H1 (cell line): ENCODE results near the gene YIF1B. TPM values are rescaled to one million over a fixed set of nuclear protein-coding genes. Genes with fewer than 3 reads are reported as not detected.

Experiments
- CTCF ChIA-PET: fragments of 300-600 bp; sonication (Branson Sonifier 250); formaldehyde crosslinking; loops from one replicate; lab custom pipeline; 2021; ENCODE audit not compliant: partially characterized antibody; lab: Charles Lee
- POLR2A ChIA-PET: fragments of 300-600 bp; sonication (Branson Sonifier 250); formaldehyde crosslinking; loops from one replicate; lab custom pipeline; 2021; ENCODE audit warnings: inconsistent platforms; ENCODE audit not compliant: partially characterized antibody; lab: Charles Lee
- DNase-seq, 2 experiments: peaks; one replicate each; pipeline versions ENCODE4 v3.0.0 to v3.0.0-alpha.2; 2010 to 2022; ENCODE audit warnings: low spot score in 2 of 2, low read depth in 1 of 2, mixed read lengths in 1 of 2
- FAIRE-seq: peaks from 2 replicates; lab custom pipeline; 2011; peaks lifted over from hg19 to GRCh38; lab: Jason Lieb, UNC
- H2AFZ ChIP-seq: 2 replicates; pipeline ENCODE4 v1.8.1; 2012; ENCODE audit warnings: low read length, inconsistent platforms
- H2AK5ac ChIP-seq: 2 replicates; pipeline ENCODE4 v1.6.1; 2013; ENCODE audit warnings: low read depth, low read length
- H2BK120ac ChIP-seq: replicated peaks from 2 replicates; pipeline ENCODE3; 2013; ENCODE audit warnings: low read depth, low read length, inconsistent platforms
- H2BK12ac ChIP-seq: 2 replicates; pipeline ENCODE4 v1.6.1; 2013; ENCODE audit warnings: low read depth, low read length
- H2BK15ac ChIP-seq: 2 replicates; pipeline ENCODE4 v1.6.1; 2013; ENCODE audit warnings: low read length
- H2BK20ac ChIP-seq: 2 replicates; pipeline ENCODE4 v1.6.1; 2013; ENCODE audit warnings: low read length
- H2BK5ac ChIP-seq: 2 replicates; pipeline ENCODE4 v1.6.1; 2013; ENCODE audit warnings: low read depth, low read length
- H3K14ac ChIP-seq: 2 replicates; pipeline ENCODE4 v1.6.1; 2013; ENCODE audit warnings: inconsistent platforms; ENCODE audit not compliant: insufficient read length
- H3K18ac ChIP-seq: 2 replicates; pipeline ENCODE4 v1.6.1; 2013; ENCODE audit warnings: low read length; ENCODE audit errors: extremely low read depth
- H3K23ac ChIP-seq: 2 replicates; pipeline ENCODE4 v1.6.1; 2013; ENCODE audit warnings: inconsistent platforms; ENCODE audit not compliant: insufficient read length
- H3K23me2 ChIP-seq: 2 replicates; pipeline ENCODE4 v1.6.1; 2013; ENCODE audit warnings: low read depth, low read length
- H3K27ac ChIP-seq: 2 replicates; pipeline ENCODE4 v1.6.1; 2011; ENCODE audit warnings: low read depth, low read length, inconsistent platforms
- H3K27me3 ChIP-seq, 4 experiments: replicated peaks in 1 of 4; 1 replicate in 1 of 4; 2 replicates in 3 of 4; pipeline versions ENCODE4 v1.6.1 to v1.8.1; 2011 to 2013; ENCODE audit warnings: low read length in 3 of 4, mild to moderate bottlenecking in 3 of 4, inconsistent platforms in 2 of 4, mixed read lengths in 2 of 4, moderate library complexity in 1 of 4; ENCODE audit not compliant: control insufficient read depth in 3 of 4, insufficient read depth in 3 of 4; ENCODE audit errors: extremely low read depth in 1 of 4
- H3K36me3 ChIP-seq, 4 experiments: 2 replicates each; pipeline versions ENCODE4 v1.6.1 to v1.8.1; 2011 to 2013; ENCODE audit warnings: mild to moderate bottlenecking in 4 of 4, low read length in 3 of 4, moderate library complexity in 2 of 4, control low read depth in 1 of 4, inconsistent platforms in 1 of 4; ENCODE audit not compliant: insufficient read depth in 4 of 4, control insufficient read depth in 2 of 4
- H3K4ac ChIP-seq: replicated peaks from 2 replicates; pipeline ENCODE3; 2013; ENCODE audit warnings: low read length, low read depth, mixed read lengths, inconsistent platforms; ENCODE audit not compliant: insufficient read length
- H3K4me1 ChIP-seq, 4 experiments: replicated peaks in 1 of 4; 1 replicate in 1 of 4; 2 replicates in 3 of 4; pipeline versions ENCODE4 v1.6.1 to v1.8.1; 2011 to 2013; ENCODE audit warnings: low read length in 3 of 4, inconsistent platforms in 2 of 4, mixed read lengths in 1 of 4; ENCODE audit not compliant: insufficient read depth in 4 of 4, control insufficient read depth in 3 of 4
- H3K4me2 ChIP-seq, 2 experiments: 2 replicates each; pipeline versions ENCODE4 v1.6.1 to v1.8.1; 2011 to 2013; ENCODE audit warnings: low read depth in 2 of 2, low read length in 2 of 2, control low read depth in 1 of 2, inconsistent platforms in 1 of 2, mild to moderate bottlenecking in 1 of 2; ENCODE audit not compliant: insufficient read depth in 1 of 2
- H3K4me3 ChIP-seq, 4 experiments: fragments of 200-600, 300-600 bp in 1 of 4; sonication (generic), shearing (Covaris generic), sonication (Bioruptor Twin) in 1 of 4; 2 replicates each; pipeline versions ENCODE4 v1.5.1 to v1.8.1; 2011 to 2016; ENCODE audit warnings: low read length in 4 of 4, low read depth in 3 of 4, control low read depth in 2 of 4, inconsistent platforms in 2 of 4, mild to moderate bottlenecking in 2 of 4, mixed read lengths in 1 of 4, moderate library complexity in 1 of 4; ENCODE audit not compliant: insufficient read depth in 2 of 4; ENCODE audit errors: extremely low read depth in 1 of 4
- H3K56ac ChIP-seq: replicated peaks from 2 replicates; pipeline ENCODE3; 2013; ENCODE audit warnings: low read depth, mild to moderate bottlenecking, mixed read lengths, low read length, inconsistent platforms; ENCODE audit not compliant: insufficient read length
- H3K79me1 ChIP-seq: 2 replicates; pipeline ENCODE4 v1.6.1; 2013; ENCODE audit warnings: low read depth, low read length, control low read depth
- H3K79me2 ChIP-seq, 2 experiments: 2 replicates each; pipeline versions ENCODE4 v1.6.1 to v1.8.1; 2012 to 2013; ENCODE audit warnings: low read length in 2 of 2, mild to moderate bottlenecking in 2 of 2, inconsistent platforms in 1 of 2; ENCODE audit not compliant: insufficient read depth in 2 of 2, control insufficient read depth in 1 of 2
- H3K9ac ChIP-seq, 4 experiments: replicated peaks in 1 of 4; 1 replicate in 1 of 4; 2 replicates in 3 of 4; pipeline versions ENCODE4 v1.6.1 to v1.8.1; 2011 to 2013; ENCODE audit warnings: low read depth in 3 of 4, low read length in 3 of 4, control low read depth in 2 of 4, mild to moderate bottlenecking in 2 of 4, moderate library complexity in 2 of 4, inconsistent platforms in 1 of 4; ENCODE audit errors: extremely low read depth in 1 of 4
- H3K9me3 ChIP-seq, 2 experiments: 2 replicates each; pipeline versions ENCODE4 v1.6.1 to v1.8.1; 2012 to 2013; ENCODE audit warnings: mild to moderate bottlenecking in 2 of 2, moderate library complexity in 2 of 2, control low read depth in 1 of 2, inconsistent platforms in 1 of 2, low read depth in 1 of 2, low read length in 1 of 2, mixed read lengths in 1 of 2; ENCODE audit not compliant: insufficient read depth in 2 of 2
- H4K20me1 ChIP-seq, 2 experiments: replicated peaks in 1 of 2; 2 replicates each; pipeline versions ENCODE3 to v1.8.1; 2011 to 2013; ENCODE audit warnings: inconsistent platforms in 2 of 2, low read length in 2 of 2, mild to moderate bottlenecking in 1 of 2; ENCODE audit not compliant: insufficient read depth in 2 of 2, control insufficient read depth in 1 of 2
- H4K5ac ChIP-seq: 2 replicates; pipeline ENCODE4 v1.6.1; 2013; ENCODE audit warnings: low read length, low read depth, mixed read lengths, inconsistent platforms; ENCODE audit not compliant: insufficient read length
- H4K8ac ChIP-seq: 2 replicates; pipeline ENCODE4 v1.8.0; 2013; ENCODE audit warnings: mild to moderate bottlenecking, moderate library complexity, low read length, inconsistent platforms; ENCODE audit not compliant: insufficient read depth; ENCODE audit errors: extremely low read depth
- H4K91ac ChIP-seq: replicated peaks from 2 replicates; pipeline ENCODE3; 2013; ENCODE audit warnings: low read length, mixed read lengths, inconsistent platforms; ENCODE audit not compliant: insufficient read length
- BRCA1 ChIP-seq: IDR thresholded peaks from 2 replicates; pipeline ENCODE4 v1.6.1; 2012; ENCODE audit warnings: low read depth, low read length, improper control_type of control experiment
- CHD2 ChIP-seq: IDR thresholded peaks from 2 replicates; pipeline ENCODE4 v1.6.1; 2012; ENCODE audit warnings: low read length, improper control_type of control experiment
- HDAC6 ChIP-seq: IDR thresholded peaks from one replicate; pipeline ENCODE4 v1.7.1; 2012; ENCODE audit warnings: low read depth, mild to moderate bottlenecking, inconsistent platforms, low read length, moderate library complexity
- KDM5A ChIP-seq: fragments of 200-600 bp; IDR thresholded peaks from 2 replicates; pipeline ENCODE4 v1.7.1; 2012; ENCODE audit warnings: mild to moderate bottlenecking, low read length, inconsistent platforms, mixed read lengths
- SIRT6 ChIP-seq: IDR thresholded peaks from one replicate; pipeline ENCODE4 v1.7.1; 2012; ENCODE audit warnings: low read length, inconsistent platforms
- WGBS, 2 experiments: shearing (Covaris generic) in 1 of 2; methylation state at CpG; one replicate each; pipeline versions ENCODE4 v1.1.6 to v1.1.7; 2013 to 2015; ENCODE audit warnings: low lambda C conversion rate in 2 of 2, mixed read lengths in 2 of 2, inconsistent platforms in 1 of 2, low coverage in 1 of 2, missing lambda C conversion rate in 1 of 2; ENCODE audit not compliant: insufficient replicate concordance in 2 of 2, insufficient coverage in 1 of 2, insufficient read length in 1 of 2; ENCODE audit errors: extremely low coverage in 1 of 2, missing lambda C conversion rate in 1 of 2; 5-methylcytosine and 5-hydroxymethylcytosine counted together
- polyA plus RNA-seq, 7 experiments: library from polyadenylated mRNA; depleted of rRNA in 3 of 7; stranded (reverse) in 5 of 7; unstranded in 2 of 7; fragments of >200 nt in 5 of 7; fragments of 200-250 nt in 2 of 7; gene quantifications; 1 replicate in 5 of 7; 2 replicates in 1 of 7; 4 replicates in 1 of 7; pipeline versions ENCODE4 v1.2.1 to v1.2.3, GENCODE V29; 2011 to 2013; ENCODE audit warnings: missing spikeins in 2 of 7, mixed read lengths in 2 of 7
- total RNA-seq: library from RNA; stranded (reverse); fragmentation: NEBNext Ultra II Directional; extraction: Animal tissue kit (Norgen Biotek cat#: 25700); gene quantifications from 2 replicates; pipeline ENCODE4 v1.2.1, GENCODE V29; 2021
- TF ChIP-seq, protein P1 (sequence below): IDR thresholded peaks from 2 replicates; pipeline ENCODE4 v1.6.1; 2012; ENCODE audit warnings: inconsistent platforms
- TF ChIP-seq, protein P2 (sequence below), 3 experiments: IDR thresholded peaks; 1 replicate in 2 of 3; 2 replicates in 1 of 3; pipeline versions ENCODE4 v1.5.1 to v1.6.1; 2011; ENCODE audit warnings: low read length in 3 of 3, mild to moderate bottlenecking in 3 of 3, inconsistent platforms in 2 of 3, low read depth in 1 of 3, moderate library complexity in 1 of 3; ENCODE audit not compliant: insufficient read depth in 1 of 3; ENCODE audit errors: control extremely low read depth in 1 of 3

YIF1B gene
- total and polyA plus RNA-seq, 2 of the 8 experiments (the other 6 are each of a cell fraction or from before 2014, with no cell fraction given) = 89.6 to 305 TPM

DNA sequence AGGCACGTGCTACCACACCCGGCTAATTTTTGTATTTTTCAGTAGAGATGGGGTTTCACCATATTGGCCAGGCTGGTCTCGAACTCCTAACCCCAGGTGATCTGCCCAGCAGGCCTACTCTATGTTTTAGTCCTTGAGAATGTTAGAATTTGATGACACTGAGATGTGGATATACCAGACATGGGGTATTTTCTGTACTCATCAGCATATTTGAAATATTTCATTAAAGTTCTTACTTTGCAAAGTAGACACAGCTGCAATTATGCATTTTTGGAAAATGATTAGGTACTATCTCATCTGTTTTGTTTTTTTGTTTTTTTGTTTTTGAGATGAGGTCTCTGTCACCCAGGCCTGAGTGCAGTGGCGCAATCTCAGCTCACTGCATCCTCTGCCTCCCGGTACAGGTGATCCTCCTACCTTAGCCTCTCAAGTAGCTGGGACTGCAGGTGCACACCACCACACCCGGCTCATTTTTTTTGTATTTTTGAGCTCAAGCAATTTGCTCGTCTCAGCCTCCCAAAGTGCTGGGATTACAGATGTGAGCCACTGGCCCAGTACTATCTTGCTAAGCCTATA, 38.7 kb downstream of the YIF1B start:
- H2BK120ac ChIP-seq = no peak overlapping the region
- no peaks in the 10 kb centered on the region for H3K23me2 ChIP-seq
- H4K8ac ChIP-seq = no peak overlapping the region
- H2BK20ac ChIP-seq = no peak overlapping the region
- no peak overlapping the region for H3K23ac ChIP-seq
- H3K79me1 ChIP-seq = peaks cover 19% of the 10 kb centered on the region
- no peak overlapping the region for H4K91ac ChIP-seq
- peaks cover 8 to 88% of the 10 kb centered on the region in 2 experiments for H3K79me2 ChIP-seq
- H4K5ac ChIP-seq = no peak overlapping the region
- WGBS, 2 experiments = 97% methylated on average over 7 of the region's 7 CpGs; no CpG with 5 or more reads in 1 of the 2 experiments
- no peak overlapping the region for H3K4ac ChIP-seq
- no peak overlapping the region for H2BK12ac ChIP-seq
- H3K9ac ChIP-seq = no peak overlapping the region
- ChIA-PET POLR2A (interaction anchor here (0.8 to 3.7 kb wide), 5 partner anchors 9 to 42 kb away, joined by 3 to 25 read pairs (median 5); partner anchors contain the start of genes C19orf33 and KCNK6), CTCF (interaction anchor here (0.6 to 2.7 kb wide), 9 partner anchors 9 to 143 kb away, joined by 3 to 9 read pairs (median 4); partner anchors contain the start of genes CATSPERG, PPP1R14A and SPINT2)
- H2AFZ ChIP-seq = no peak overlapping the region
- DNase-seq (no peak), FAIRE-seq (no peak)
- no peak overlapping the region for H3K14ac ChIP-seq
- H4K20me1 ChIP-seq = peaks cover 25 to 28% of the 10 kb centered on the region in 2 experiments
- TF ChIP-seq, protein P1, sequence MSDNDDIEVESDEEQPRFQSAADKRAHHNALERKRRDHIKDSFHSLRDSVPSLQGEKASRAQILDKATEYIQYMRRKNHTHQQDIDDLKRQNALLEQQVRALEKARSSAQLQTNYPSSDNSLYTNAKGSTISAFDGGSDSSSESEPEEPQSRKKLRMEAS = no peak
- no peak for TF ChIP-seq KDM5A
- no peak for TF ChIP-seq CHD2
- no peak for TF ChIP-seq HDAC6
- no peak for TF ChIP-seq BRCA1
- TF ChIP-seq SIRT6 = no peak
- TF ChIP-seq, protein P2, sequence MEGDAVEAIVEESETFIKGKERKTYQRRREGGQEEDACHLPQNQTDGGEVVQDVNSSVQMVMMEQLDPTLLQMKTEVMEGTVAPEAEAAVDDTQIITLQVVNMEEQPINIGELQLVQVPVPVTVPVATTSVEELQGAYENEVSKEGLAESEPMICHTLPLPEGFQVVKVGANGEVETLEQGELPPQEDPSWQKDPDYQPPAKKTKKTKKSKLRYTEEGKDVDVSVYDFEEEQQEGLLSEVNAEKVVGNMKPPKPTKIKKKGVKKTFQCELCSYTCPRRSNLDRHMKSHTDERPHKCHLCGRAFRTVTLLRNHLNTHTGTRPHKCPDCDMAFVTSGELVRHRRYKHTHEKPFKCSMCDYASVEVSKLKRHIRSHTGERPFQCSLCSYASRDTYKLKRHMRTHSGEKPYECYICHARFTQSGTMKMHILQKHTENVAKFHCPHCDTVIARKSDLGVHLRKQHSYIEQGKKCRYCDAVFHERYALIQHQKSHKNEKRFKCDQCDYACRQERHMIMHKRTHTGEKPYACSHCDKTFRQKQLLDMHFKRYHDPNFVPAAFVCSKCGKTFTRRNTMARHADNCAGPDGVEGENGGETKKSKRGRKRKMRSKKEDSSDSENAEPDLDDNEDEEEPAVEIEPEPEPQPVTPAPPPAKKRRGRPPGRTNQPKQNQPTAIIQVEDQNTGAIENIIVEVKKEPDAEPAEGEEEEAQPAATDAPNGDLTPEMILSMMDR (IDR thresholded peaks at IDR 0.05; ENCODE audit: control extremely low read depth in 1 of 3, insufficient read depth in 1 of 3, low read depth in 1 of 3, low read length in 3 of 3) = no peak
- H3K9me3 ChIP-seq = no peaks in the 10 kb centered on the region
- H2BK15ac ChIP-seq = no peak overlapping the region
- no peak overlapping the region for H2BK5ac ChIP-seq
- H3K4me2 ChIP-seq = no peak overlapping the region
- H3K4me3 ChIP-seq = no peak overlapping the region
- H3K27me3 ChIP-seq = no peaks in the 10 kb centered on the region
- H3K36me3 ChIP-seq = peaks cover 0 to 5% (median 3%) of the 10 kb centered on the region in 4 experiments; a peak in 4 of 8 replicates
- H3K18ac ChIP-seq = no peak overlapping the region
- H2AK5ac ChIP-seq = no peak overlapping the region
- H3K56ac ChIP-seq = no peak overlapping the region
- H3K27ac ChIP-seq = no peak overlapping the region
- no peaks in the 10 kb centered on the region; a peak in 1 of 7 replicates for H3K4me1 ChIP-seq
